PC-9 (cell line): Measurements from ENCODE around the gene MUCL3.

Experiments used
- EZH2 ChIP-seq: fragments of 200-600 bp; sonication (generic); IDR thresholded peaks from 2 replicates; pipeline ENCODE4 v1.8.0; 2017; ENCODE audit warnings: antibody characterized with exemption, low read depth
- TF ChIP-seq, protein P1 (sequence below): fragments of 200-600 bp; sonication (generic); conservative IDR thresholded peaks from 2 replicates; pipeline ENCODE4 v1.6.1; 2017; ENCODE audit warnings: mixed run types, antibody characterized with exemption, mild to moderate bottlenecking, moderate library complexity

DNA sequence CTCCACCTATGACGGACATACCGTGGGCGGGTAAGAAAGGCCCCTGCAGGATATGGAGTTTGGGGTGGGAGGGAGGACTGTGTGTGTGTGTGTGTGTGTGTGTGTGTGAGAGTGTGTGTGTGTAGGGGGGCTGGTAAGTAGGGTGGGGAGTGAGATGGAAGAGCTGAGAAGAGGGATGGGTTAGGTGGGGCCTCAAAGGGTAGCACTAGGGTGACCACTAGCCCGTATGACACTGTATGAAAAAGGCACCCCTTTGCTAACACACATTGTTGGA, 49.4 kb upstream of the MUCL3 start:
- TF ChIP-seq, protein P1, sequence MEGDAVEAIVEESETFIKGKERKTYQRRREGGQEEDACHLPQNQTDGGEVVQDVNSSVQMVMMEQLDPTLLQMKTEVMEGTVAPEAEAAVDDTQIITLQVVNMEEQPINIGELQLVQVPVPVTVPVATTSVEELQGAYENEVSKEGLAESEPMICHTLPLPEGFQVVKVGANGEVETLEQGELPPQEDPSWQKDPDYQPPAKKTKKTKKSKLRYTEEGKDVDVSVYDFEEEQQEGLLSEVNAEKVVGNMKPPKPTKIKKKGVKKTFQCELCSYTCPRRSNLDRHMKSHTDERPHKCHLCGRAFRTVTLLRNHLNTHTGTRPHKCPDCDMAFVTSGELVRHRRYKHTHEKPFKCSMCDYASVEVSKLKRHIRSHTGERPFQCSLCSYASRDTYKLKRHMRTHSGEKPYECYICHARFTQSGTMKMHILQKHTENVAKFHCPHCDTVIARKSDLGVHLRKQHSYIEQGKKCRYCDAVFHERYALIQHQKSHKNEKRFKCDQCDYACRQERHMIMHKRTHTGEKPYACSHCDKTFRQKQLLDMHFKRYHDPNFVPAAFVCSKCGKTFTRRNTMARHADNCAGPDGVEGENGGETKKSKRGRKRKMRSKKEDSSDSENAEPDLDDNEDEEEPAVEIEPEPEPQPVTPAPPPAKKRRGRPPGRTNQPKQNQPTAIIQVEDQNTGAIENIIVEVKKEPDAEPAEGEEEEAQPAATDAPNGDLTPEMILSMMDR, result no peak
- no peak for TF ChIP-seq EZH2
